Erythroblast (primary cell): Measurements from ENCODE around the gene KCNQ5.

Experiments
- GATA1 ChIP-seq: IDR thresholded peaks from 2 replicates; pipeline ENCODE4 v1.6.1; 2011; ENCODE audit warnings: low read depth, mild to moderate bottlenecking, control low read depth, low read length, moderate library complexity
- POLR2A ChIP-seq: IDR thresholded peaks from 2 replicates; pipeline ENCODE4 v1.6.1; 2011; ENCODE audit warnings: mild to moderate bottlenecking, low read length

DNA sequence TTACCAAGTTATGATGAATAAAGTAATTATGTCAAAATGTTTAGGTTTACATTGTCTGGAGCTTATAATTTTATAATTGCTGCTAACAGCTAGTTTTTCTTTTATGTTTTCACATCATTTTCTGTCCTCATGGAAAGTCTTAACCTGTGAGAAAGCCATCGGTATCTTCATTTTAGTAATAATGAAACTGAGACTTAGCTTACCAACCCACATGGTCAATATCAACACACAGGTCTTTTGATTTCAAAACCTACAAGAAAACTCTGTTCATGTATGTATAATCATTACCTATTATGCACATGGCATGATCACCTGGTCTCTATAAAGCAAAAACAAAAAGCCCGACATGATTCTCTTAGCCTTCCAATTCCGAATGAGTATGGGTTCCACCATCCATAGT, 61.9 kb downstream of the KCNQ5 start:
- no peak for TF ChIP-seq POLR2A
- TF ChIP-seq GATA1 = no peak
